Activated CD8-positive, alpha-beta memory T cell treated with anti-CD3 and anti-CD28 coated beads for 4 hours (primary cell): Measurements from ENCODE around the gene ITGA3.
"Not testable (repeated sequence)": the region's sequence is repeated elsewhere in the genome, so short reads cannot be mapped to it uniquely, and the experiment has no call there.

Source experiments
- DNase-seq, 2 donors: peaks; one replicate each; pipeline ENCODE4 v3.0.0-alpha.2; 2020; ENCODE audit warnings: low read depth in 2 of 2

ITGA3 gene

DNA sequence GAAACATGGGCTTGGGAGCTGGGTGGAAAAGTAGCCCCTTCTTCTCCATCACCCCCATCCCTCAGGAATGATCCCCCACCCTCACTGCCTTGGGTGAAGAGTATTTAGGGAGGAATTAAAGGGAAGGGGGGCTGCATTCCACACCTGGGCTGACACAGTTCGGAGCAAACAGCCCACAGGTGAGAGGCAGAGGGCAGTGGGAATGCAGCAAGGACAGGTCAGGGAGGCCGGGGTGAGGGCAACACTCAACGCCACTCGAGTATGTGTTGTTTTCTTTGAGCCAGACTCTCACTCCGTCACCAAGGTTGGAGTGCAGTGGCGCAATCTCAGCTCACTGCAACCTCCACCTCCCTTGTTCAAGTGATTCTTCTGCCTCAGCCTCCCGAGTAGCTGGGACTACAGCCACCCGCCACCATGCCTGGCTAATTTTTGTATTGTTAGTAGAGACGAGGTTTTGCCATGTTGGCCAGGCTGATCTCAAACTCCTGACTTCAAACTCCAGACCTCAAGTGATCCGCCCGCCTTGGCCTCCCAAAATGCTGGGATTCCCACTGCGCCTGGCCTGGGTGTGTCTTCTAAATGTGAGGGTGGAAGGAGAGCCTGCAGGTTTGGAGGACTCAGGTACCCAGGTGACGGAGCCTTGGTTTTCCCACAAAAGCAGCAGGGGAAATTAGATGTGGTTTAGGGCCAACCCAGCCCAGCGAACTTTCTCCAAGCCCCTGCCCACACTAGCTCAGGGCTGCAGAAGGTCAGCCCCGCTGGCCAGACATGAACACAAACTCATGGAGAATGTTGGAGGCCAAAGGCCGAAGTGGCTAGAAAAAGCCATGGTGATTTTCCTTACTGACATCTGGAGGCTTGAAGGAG, 21.2 kb upstream of the ITGA3 start:
- DNase-seq = no peak

DNA sequence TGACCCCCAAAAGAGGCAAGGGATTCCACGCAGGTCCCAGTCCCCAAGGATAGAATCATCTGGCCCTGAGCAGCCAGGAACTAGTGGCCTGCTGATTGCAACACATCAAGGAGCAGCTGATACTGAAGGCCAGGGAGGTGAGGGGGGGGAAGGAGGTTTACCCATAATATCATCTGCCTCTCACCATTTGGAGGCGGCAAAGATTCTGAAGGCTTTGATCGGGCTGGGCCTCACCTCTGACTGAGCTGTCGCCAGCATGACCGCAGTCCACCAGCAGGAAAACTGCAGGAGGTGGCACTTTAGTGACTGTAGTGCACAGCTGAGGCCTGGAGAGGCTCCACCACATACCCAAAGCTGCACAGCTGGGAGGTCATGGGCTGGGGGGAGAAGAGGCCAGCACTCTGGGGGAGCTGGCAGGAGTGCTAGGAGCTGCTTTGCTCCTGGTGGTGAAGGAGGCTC, 20.5 kb upstream of the ITGA3 start:
- no peak for DNase-seq

DNA sequence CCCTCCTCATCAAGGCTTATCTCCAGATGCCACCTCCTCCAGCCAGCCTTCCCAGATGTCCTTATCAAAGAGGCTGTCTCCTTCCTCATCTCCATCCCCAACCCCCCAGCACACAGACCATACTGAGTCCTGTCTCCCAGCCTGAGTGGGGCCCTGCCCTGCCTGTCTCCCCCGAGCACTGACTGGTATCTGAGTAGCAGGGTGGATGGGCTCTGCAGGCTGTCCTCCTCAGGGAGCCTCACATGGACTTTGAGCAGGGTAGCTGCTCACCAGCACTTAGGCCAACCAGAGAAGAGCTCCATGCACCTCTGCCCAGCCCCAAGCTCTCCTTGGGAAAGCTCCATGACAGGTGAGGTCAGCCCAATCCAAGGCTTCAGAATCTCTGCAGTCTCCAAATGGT, 20.0 kb upstream of the ITGA3 start:
- no peak for DNase-seq

DNA sequence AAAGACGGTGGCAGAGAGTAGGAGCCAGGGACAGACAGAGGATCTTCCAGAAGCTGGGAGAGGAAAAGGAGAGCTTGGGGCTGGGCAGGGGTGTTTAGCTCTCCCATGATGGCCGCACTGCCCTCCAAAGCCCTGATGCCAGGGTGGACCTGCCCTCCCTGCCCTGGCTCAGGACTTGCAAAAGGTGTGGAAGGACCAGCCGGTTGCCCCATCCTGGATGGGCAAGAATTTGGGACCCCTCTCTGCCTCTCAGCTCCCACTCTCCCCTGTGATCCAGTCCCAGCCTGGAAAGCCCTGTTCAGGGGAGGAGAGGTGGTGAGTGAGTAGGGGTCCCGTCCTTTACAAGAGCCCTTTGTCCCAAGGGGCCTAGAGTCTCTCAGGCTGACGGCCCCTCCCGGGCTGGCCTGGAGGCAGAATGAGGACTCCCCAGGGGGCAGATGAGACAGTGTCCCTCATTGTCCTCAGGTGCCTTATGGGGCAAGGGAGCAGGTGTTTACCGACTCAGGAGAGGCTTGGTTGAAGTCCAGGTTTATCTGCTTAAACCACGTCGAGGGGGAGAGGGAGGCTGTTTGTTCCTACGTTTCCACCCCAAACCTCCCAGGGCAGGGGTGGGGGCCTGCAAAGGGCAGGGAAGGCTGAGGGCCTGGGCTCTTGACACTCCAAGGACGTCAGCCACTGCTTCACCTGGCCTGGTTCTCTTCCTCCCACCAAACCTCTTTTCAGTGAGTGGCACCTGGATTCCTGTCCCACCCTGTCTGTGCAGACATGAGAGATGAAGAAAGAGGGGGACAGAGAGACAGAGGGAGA, 19.3 kb upstream of the ITGA3 start:
- DNase-seq = no peak

DNA sequence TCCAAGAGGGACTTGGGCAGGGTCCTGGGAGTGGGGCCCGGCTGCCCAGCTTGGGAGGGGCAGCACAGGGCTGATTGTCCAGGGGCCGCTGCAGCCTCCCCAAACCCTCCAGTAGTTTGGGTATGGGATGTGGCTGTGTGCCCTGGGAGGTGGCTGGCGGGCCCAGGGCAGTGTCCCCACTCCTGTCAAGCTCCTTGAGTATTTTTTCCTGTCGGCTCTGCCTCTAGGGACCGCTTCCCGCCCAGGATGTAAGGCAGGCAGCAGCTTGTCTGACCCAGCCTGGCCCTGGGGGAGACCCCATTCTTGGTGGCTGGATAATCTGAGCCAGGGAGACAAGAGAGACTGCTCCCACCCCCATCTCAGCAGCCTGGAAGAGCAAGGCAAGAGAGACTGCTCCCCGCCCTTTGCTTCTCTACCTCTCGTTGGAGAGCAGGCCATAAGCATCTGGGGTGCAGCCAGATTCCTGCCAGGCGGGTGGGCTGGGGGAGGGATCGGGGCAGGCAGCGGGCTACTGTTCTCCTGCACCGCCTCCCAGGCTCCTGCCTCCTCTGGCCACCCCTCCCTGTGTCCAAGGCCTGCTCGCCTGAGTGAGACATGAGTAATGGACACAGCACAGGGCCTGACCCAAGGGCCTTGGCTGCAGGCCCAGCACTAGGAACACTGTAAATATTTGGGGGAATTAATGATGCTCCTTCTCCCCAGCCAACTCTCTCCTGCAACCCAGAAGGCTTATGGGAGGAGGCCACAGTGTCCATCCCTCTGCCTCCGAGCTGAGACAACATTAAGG, 18.4 kb upstream of the ITGA3 start:
- DNase-seq = no peak

DNA sequence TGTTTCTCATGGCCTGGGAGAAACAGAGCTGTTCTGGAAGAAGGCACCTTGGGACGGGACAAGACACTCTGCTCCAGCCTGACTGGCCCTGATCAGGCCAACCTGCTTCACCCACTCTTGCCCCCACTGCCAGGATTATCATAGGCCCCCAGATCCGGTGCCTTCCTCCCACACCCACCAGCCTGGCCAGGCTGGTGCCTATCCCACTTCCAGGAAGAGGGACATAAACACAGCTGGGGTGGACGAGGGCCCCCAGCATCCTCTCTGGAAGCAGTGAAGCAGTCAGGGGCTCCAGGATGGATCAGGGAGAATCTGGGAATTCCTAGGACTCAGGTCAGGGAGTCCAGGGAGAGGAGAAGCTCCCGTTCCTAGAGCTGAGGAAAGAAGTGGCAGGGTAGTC, 16.9 kb upstream of the ITGA3 start:
- no peak for DNase-seq

DNA sequence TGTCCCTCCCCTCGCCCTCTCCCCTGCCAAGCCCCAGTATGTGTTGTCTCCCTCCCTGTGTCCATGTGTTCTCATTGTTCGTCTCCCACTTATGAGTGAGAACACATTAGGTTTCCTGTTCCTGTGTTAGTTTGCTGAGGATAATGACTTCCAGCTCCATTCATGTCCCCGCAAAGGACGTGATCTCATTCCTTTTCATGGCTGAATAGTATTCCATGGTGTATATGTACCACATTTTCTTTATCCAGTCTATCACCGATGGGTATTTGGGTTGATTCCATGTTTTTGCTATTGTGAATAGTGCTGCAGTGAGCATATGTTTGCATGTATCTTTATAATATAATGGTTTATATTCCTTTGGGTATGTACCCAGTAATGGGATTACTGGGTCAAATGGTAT, 15.4 kb upstream of the ITGA3 start:
- DNase-seq = not testable (repeated sequence)

DNA sequence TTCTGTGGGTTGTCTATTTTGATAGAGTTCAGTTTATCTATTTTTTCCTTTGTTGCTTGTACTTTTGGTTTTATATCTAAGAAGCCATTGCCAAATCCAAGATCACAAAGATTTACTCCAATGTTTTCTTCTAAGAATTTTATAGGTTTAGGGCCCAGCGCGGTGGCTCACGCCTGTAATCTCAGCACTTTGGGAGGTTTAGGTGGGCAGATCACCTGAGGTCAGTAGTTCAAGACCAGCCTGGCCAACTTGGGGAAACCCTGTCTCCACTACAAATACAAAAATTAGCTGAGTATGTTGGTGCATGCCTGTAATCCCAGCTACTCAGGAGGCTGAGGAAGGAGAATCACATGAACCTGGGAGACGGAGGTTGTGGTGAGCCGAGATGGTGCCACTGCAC, 13.7 kb upstream of the ITGA3 start:
- no peak for DNase-seq

DNA sequence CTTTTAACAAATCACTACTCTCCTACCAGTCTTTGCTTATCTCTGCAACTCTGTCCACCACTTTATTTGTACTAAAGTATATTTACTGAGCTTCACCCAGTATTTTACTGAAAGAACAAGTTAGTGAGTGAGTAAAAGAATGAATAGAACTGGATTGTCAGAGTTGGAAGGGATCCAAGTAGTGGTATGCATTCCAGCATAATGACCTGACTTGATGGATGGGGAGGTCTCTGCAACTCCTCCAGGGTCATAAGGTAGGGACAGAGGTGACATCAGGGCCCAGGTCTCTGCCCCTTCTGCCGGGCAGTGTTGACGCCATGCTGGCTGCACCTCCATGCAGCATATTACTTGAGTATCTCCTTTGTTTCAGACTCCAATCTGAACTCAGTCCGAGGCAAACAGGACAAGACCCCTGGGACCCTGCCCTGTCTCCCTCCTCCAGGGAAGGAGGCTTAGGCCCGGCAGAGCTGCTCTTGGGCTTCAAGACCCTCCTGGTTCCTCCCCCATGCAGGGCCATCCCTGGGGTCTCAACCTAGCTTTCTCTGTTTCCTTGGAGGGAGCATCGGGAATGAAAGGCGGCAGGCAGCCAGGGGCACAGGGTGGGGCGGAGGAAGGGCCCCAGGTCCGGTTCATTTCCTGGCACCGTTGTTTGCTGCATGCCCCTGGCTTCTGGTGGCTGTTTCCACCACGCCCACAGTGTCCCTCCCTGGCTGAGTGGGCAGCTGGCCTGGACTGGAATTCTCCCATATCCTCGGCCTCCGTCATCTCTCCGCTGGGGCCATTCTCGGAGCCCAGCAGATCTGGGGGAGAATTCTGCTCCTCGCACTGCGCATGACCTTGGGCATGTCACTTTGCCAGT, 12.4 kb upstream of the ITGA3 start:
- no peak for DNase-seq

DNA sequence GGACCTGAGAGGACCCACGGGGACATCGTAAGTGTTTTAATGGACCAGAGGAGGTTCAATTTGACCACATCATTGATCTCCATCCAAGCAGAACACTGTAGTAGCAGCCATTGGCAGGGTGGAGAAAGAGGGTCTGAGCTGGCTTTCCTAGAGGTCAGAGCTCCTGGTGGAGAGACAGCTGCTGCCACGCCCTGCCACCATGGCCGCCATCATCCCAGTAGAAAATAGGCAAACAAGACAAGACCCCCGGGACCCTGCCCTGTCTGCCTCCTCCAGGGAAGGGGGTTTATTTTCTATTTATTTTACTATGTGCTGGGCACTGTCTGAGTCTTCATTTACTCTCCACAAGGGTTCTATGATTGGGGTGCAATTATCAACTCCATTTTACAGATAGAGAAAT, 11.4 kb upstream of the ITGA3 start:
- DNase-seq = no peak

DNA sequence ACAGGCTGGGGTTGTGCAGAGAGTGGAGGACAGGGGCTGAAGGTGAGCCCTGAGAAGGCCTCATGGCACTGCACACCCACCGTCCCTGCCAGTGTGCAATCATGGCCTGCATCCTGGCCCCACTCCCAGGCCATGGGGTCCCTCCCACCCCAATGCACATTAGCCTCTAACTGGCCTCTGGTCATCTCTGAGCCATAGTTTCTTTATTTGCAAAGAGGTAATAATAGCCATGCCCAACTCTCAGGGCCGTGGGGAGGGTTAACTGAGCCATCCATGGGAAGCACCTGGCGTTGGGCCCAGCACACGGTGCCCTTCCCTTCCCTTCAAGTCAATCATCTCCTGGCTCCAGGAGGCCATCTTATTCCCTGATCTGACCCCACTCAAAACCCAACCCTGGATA, 10.8 kb upstream of the ITGA3 start:
- DNase-seq = no peak

DNA sequence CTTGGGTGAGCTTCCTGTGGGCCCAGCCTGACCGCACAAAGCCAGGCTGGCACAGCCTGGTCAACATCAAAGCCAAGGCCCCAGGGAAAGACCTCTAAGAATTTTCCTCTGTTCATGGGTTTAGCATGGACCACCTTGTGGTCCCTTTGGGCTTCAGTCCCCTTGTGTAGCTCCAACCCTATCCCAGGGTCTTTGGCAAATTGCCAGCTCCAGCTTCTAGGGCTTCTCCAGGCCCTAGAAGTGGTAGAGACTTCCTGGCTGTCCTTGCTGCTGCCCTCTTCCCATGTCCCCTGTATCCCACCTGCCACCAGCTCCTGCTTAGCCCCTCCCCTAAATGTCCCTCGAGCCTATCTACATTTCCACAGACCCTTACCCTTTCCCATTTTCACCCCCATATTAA, 9.7 kb upstream of the ITGA3 start:
- DNase-seq = no peak

DNA sequence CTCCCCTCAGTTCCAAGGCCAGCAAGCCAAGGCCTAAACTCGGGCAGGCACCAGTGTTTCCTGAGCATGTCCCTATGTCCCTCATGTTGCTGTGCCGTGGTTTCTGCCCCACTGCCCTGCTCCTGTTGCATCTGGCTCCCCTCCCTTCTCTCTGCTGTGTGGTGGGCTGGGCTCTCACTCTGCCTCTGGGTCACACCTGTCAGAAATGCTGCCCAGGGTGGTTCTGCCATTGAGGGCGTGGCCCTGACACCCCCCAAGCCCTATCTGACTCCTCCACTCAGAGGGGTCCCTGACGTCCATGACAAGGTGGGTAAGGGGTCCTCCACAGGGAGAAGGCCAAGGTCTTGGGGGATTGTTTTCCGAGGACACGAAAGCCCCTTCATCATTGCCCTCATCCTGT, 9.2 kb upstream of the ITGA3 start:
- DNase-seq = no peak

DNA sequence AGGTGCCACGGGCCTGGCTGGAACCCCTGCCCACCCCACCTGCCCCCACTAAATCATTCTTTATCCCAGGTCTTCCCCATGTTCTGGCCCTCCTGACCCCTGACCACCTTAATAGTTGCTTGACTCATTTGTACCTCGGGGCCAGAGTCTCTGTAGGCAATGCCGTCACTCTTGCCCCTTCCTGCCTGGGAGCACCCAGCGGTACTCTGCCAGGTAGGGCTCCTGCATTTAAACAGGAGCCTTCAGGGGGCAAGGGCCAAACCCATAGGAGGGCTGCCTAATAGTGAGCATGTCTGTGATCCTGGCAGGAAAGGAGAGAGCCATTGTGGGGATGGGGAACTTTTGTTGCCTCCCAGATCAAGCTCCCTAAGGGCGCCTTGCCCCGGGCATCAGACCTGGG, 8.8 kb upstream of the ITGA3 start:
- DNase-seq = no peak

DNA sequence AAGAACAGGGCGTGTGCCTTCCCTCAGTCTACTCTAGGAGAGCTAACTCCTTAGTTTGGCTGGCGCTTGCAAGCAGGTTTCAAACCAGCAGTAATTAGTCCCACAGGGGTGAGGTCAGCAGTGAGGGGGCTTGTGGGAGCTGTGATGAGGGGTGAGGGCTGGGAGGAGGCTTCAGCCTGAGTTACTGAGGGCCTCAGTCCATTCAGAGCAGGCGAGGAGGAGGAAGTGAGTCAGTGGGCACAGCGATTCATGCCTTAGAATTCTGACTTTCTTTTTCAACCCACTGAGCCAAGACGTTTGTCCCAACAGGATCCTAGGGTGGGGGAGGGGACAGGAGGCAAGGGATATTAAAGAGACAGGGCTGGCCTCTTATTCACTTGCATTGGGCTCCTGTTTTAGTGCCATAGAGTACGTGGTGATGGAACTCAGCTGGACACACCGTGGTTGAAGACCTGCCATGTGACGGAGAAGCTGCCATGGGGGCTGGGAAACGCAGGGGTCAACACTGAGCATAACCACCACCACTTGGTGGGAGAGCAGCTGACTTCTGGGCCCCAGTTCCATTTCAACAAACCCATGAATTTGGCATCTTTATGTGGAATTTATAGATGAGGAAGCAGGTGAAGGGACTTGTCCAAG, 8.3 kb upstream of the ITGA3 start:
- no peak for DNase-seq

DNA sequence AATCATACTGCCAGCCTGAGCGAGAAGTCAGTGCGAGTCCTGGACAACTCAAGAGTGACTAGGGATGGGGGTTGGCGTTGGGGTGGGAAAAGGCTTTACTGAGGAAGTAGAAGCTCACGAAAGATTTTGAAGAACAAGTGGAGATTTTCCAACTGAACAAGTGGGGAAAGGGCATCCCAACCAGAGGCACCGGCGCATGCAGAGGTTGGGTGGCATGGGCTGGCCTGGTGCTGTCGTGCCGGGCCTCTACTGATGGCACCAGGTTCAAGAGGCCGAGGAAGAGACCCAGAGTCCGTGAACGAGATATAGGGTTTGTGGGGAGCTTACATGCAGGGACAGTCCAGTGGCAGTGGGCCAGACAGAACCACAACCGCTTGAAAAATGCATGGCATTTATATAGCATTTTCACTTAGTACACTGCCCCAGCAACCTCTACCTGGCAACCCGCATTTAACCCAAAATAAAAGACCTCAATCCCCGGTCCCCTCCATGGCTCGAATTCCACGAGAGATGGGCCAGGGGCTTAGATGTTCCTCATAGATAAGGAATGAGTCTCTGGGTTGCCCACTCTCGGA, 7.7 kb upstream of the ITGA3 start:
- no peak for DNase-seq

DNA sequence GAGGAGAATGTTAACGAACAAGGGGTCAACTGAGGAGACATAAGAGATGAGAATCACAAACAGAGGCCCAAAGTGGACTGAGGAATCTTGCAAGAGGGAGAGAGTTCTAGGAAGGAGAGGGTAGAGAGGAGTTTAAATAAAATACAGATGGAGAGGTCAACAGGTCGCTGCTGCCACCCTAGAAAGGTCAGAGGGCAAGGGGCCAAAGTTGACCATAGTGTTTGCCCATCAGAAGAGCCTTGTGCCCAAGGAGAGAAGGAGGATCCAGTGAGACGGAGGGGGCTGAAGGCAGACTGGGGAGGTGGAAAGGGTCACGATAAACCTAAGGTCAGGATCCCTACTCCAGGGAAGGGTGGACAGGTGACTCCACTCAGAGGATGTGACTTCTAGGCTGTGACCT, 6.9 kb upstream of the ITGA3 start:
- no peak for DNase-seq

DNA sequence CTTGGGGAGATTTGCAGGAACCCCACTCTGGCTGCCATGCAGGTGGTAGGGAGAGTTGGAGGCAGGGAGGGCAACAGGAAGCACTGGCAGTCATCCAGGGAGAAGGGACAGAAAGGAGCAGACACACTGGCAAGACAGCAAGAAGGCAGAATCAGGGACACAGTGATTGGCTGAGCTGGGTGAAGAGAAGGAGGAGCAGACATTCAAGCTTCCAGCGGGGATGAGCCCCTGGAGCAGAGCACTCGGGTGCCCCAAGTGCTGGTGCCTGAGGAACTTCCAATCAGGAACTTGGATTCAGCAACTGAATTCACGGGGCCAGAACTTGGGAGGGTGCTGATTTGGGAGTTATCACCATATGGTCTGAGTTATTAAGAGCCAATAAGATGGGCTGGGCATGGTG, 6.3 kb upstream of the ITGA3 start:
- DNase-seq = no peak

DNA sequence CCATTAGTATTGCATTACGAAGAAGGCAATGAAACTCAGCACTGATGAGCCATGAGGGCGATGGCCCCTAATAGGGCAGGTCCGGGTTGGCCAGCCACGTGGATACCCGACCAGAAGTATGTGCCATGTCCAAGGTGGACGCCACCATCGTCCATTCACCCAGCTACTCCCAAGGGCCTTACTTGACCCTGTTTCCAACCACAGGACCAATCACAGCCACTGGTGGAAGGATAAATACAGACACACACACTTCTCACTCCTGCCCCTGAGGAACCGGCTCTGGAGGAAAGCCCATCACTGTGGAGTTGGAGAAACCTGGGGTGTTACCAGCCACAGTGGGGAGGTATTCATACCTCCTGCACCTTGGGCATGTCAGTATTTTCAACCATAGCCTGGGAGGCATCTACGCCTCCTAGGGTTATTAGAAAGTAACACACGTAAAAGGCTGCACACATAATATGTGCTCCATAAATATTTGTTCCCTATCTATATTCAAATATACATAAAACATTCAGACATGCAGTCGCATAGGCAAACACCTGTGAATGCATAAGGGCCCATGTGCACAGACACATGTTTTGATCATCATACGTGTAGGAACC, 5.4 kb upstream of the ITGA3 start:
- DNase-seq = no peak

DNA sequence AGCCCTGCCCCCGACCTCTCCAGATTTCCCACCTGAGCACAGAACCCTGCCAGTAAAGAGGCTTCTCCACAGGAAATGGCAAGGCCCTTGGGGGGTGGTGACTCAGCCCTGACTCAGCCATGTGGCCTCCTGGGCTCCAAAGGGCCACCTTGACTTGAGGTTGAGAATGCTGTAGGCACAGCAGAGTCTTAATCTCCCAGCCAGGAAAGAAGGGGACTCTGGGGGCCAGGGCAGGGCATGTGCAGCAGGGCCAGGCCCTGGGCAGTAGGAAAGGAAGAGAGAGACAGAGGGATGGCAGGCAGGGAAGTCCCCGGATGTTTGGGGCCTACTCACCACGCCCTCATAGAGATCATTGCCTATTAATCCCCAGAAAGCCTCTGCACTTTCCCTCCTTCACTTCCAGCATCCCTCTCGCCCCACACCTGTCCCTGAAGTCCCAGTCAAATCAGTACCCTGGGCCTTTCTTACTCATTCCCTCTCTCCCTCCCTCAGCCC, 4.8 kb upstream of the ITGA3 start:
- peak; percentile 26 to 50 for DNase-seq
